HCT116 (cell line): ENCODE measurements around the gene ENDOG. TPM values are rescaled to one million over a fixed set of nuclear protein-coding genes. Genes with fewer than 3 reads are reported as not detected.

Experiments
- ATAC-seq: fragments of 200-7000 bp; cut with Tn5 transposase; 2 replicates; pipeline ENCODE4 v1.9.1; 2020; ENCODE audit warnings: mild to moderate bottlenecking, moderate library complexity
- BruUV-seq: library from RNA; stranded (reverse); fragments of 400-500 nt; replicated peaks from 2 replicates; lab custom pipeline; 2021; lab: Mats Ljungman, UMichigan
- CTCF ChIA-PET: fragments of 300-600 bp; sonication (Branson Sonifier 250); formaldehyde crosslinking; loops from one replicate; lab custom pipeline; 2021; ENCODE audit warnings: antibody characterized with exemption; lab: Charles Lee
- POLR2A ChIA-PET: fragments of 300-600, 350-600 bp; sonication (Branson Sonifier 250); formaldehyde crosslinking; loops from one replicate; lab custom pipeline; 2021; ENCODE audit warnings: antibody characterized with exemption; lab: Charles Lee
- RAD21 ChIA-PET, 2 experiments: fragments of 300-600 bp; sonication (Branson Sonifier 250); formaldehyde crosslinking; loops; one replicate each; lab custom pipeline; 2023; ENCODE audit warnings: low total read pairs in 2 of 2; ENCODE audit not compliant: uncharacterized antibody in 2 of 2, unreplicated experiment in 2 of 2, low non-redundant PET in 1 of 2; lab: Charles Lee
- DNase-seq: peaks from one replicate; pipeline ENCODE4 v3.0.0-alpha.2; 2010; ENCODE audit warnings: low read depth, low spot score
- H2AFZ ChIP-seq: fragments of 200-600 bp; shearing (Covaris generic), sonication (generic); 2 replicates; pipeline ENCODE4 v1.6.1; 2017; ENCODE audit warnings: low read depth, mixed run types, mixed read lengths, antibody characterized with exemption, low read length; ENCODE audit not compliant: poor library complexity, severe bottlenecking
- H3K27ac ChIP-seq: 2 replicates; pipeline ENCODE4 v1.5.1; 2012; ENCODE audit warnings: low read depth, low read length
- H3K27me3 ChIP-seq: fragments of 200-600 bp; sonication (generic); 2 replicates; pipeline ENCODE4 v1.6.1; 2016; ENCODE audit warnings: mixed run types, low read length, mixed read lengths; ENCODE audit not compliant: insufficient read depth
- H3K36me3 ChIP-seq, 2 experiments: fragments of 200-500 bp in 1 of 2; fragments of 200-600 bp in 1 of 2; sonication (Bioruptor generic) in 1 of 2; sonication (generic) in 1 of 2; 2 replicates each; pipeline versions ENCODE4 v1.5.1 to v1.6.1; 2014 to 2016; ENCODE audit warnings: low read length in 2 of 2, inconsistent platforms in 1 of 2, mixed read lengths in 1 of 2, mixed run types in 1 of 2; ENCODE audit not compliant: insufficient read depth in 2 of 2, control insufficient read depth in 1 of 2
- H3K4me1 ChIP-seq, 2 experiments: fragments of 200-600 bp in 1 of 2; sonication (generic) in 1 of 2; 2 replicates each; pipeline versions ENCODE4 v1.5.1 to v1.6.1; 2012 to 2017; ENCODE audit warnings: low read length in 2 of 2, inconsistent platforms in 1 of 2, mild to moderate bottlenecking in 1 of 2, mixed read lengths in 1 of 2, mixed run types in 1 of 2, moderate library complexity in 1 of 2; ENCODE audit not compliant: insufficient read depth in 2 of 2, control insufficient read depth in 1 of 2
- H3K4me2 ChIP-seq: fragments of 200-600 bp; sonication (generic); 2 replicates; pipeline ENCODE4 v1.6.1; 2017; ENCODE audit warnings: mixed run types, low read length, mixed read lengths
- H3K4me3 ChIP-seq, 2 experiments: fragments of 200-600 bp in 1 of 2; sonication (generic) in 1 of 2; replicated peaks in 1 of 2; 2 replicates each; pipeline ENCODE4 v1.5.1; 2011 to 2016; ENCODE audit warnings: low read length in 2 of 2, control low read depth in 1 of 2, low read depth in 1 of 2, mild to moderate bottlenecking in 1 of 2, mixed read lengths in 1 of 2, mixed run types in 1 of 2
- H3K79me2 ChIP-seq: fragments of 200-600 bp; sonication (generic); 2 replicates; pipeline ENCODE4 v1.6.1; 2017; ENCODE audit warnings: mild to moderate bottlenecking, mixed run types, low read length, moderate library complexity, mixed read lengths; ENCODE audit not compliant: insufficient read depth
- H3K9ac ChIP-seq: fragments of 200-600 bp; sonication (generic); 2 replicates; pipeline ENCODE4 v1.6.1; 2016; ENCODE audit warnings: low read length, mixed read lengths
- H3K9me2 ChIP-seq: fragments of 200-600 bp; sonication (generic), shearing (Covaris generic); 2 replicates; pipeline ENCODE4 v1.6.1; 2017; ENCODE audit warnings: mixed run types, mild to moderate bottlenecking, moderate library complexity; ENCODE audit not compliant: insufficient read depth
- H3K9me3 ChIP-seq, 2 experiments: fragments of 200-500 bp in 1 of 2; fragments of 200-600 bp in 1 of 2; sonication (Bioruptor generic) in 1 of 2; sonication (generic) in 1 of 2; 2 replicates each; pipeline ENCODE4 v1.6.1; 2014 to 2017; ENCODE audit warnings: low read length in 2 of 2, mixed read lengths in 2 of 2, inconsistent platforms in 1 of 2, low read depth in 1 of 2, mild to moderate bottlenecking in 1 of 2, mixed run types in 1 of 2, moderate library complexity in 1 of 2; ENCODE audit not compliant: control insufficient read depth in 1 of 2, insufficient read depth in 1 of 2
- H4K20me1 ChIP-seq: fragments of 200-600 bp; sonication (generic), shearing (Covaris generic); 2 replicates; pipeline ENCODE4 v1.6.1; 2017; ENCODE audit warnings: mixed run types, mild to moderate bottlenecking, moderate library complexity; ENCODE audit not compliant: insufficient read depth
- ATF3 ChIP-seq: IDR thresholded peaks from 2 replicates; pipeline ENCODE4 v1.6.1; 2012
- CTCF ChIP-seq, 3 experiments: fragments of 200-600 bp in 1 of 3; sonication (generic) in 1 of 3; IDR thresholded peaks in 2 of 3; conservative IDR thresholded peaks in 1 of 3; 2 replicates each; pipeline ENCODE4 v1.5.1; 2012 to 2017; ENCODE audit warnings: low read depth in 2 of 3, low read length in 2 of 3, antibody characterized with exemption in 1 of 3, borderline replicate concordance in 1 of 3, control low read depth in 1 of 3, mild to moderate bottlenecking in 1 of 3, mixed read lengths in 1 of 3, mixed run types in 1 of 3, moderate library complexity in 1 of 3; ENCODE audit not compliant: insufficient read depth in 1 of 3
- EGR1 ChIP-seq: IDR thresholded peaks from 2 replicates; pipeline ENCODE4 v1.6.1; 2012; ENCODE audit warnings: low read depth
- FOSL1 ChIP-seq: IDR thresholded peaks from 2 replicates; pipeline ENCODE4 v1.6.1; 2012; ENCODE audit warnings: low read depth
- JUND ChIP-seq: IDR thresholded peaks from 2 replicates; pipeline ENCODE4 v1.6.1; 2012
- POLR2A ChIP-seq: IDR thresholded peaks from 2 replicates; pipeline ENCODE4 v1.7.0; 2011; ENCODE audit warnings: borderline replicate concordance; ENCODE audit not compliant: insufficient read depth, insufficient read length; ENCODE audit errors: extremely low read depth
- POLR2AphosphoS5 ChIP-seq: IDR thresholded peaks from 2 replicates; pipeline ENCODE4 v1.6.1; 2011; ENCODE audit warnings: mild to moderate bottlenecking, low read depth, low read length, moderate library complexity
- RAD21 ChIP-seq: IDR thresholded peaks from 2 replicates; pipeline ENCODE4 v1.6.1; 2012; ENCODE audit warnings: low read depth, mild to moderate bottlenecking
- SIN3A ChIP-seq: IDR thresholded peaks from 2 replicates; pipeline ENCODE4 v1.6.1; 2012; ENCODE audit warnings: low read depth
- SP1 ChIP-seq: IDR thresholded peaks from 2 replicates; pipeline ENCODE4 v1.6.1; 2012; ENCODE audit warnings: low read depth
- TCF7L2 ChIP-seq: IDR thresholded peaks from 2 replicates; pipeline ENCODE4 v1.7.0; 2011; ENCODE audit warnings: borderline replicate concordance, inconsistent platforms; ENCODE audit not compliant: insufficient read depth, insufficient read length; ENCODE audit errors: extremely low read depth
- ZNF274 ChIP-seq: fragments of 200-500 bp; sonication (Bioruptor generic); IDR thresholded peaks from 2 replicates; pipeline ENCODE4 v1.6.1; 2014; ENCODE audit warnings: mild to moderate bottlenecking, low read depth, low read length, inconsistent platforms
- intact Hi-C: fragments of 100-400 bp; cut with micrococcal nuclease; formaldehyde crosslinking; loops from 2 replicates; pipeline ENCODE4 v1.10.0; 2022
- total RNA-seq: library from RNA; stranded (reverse); gene quantifications from one replicate; pipeline ENCODE4 v1.2.1, GENCODE V29; 2021; ENCODE audit not compliant: unreplicated experiment

Gene ENDOG
- total RNA-seq, 1 experiment from 2014 or later = 27.2 TPM

GRCh38 chr9:128862401-128862851, 44.1 kb downstream of the ENDOG start (continued):
- no peak for TF ChIP-seq CTCF (IDR thresholded peaks at IDR 0.05 in 2 of 3, conservative IDR thresholded peaks at IDR 0.05 in 1 of 3; ENCODE audit: borderline replicate concordance in 1 of 3, insufficient read depth in 1 of 3, low read depth in 2 of 3, low read length in 2 of 3)
- no peak for TF ChIP-seq TCF7L2
- no peak for TF ChIP-seq ATF3
- TF ChIP-seq POLR2A = no peak
- no peak for TF ChIP-seq FOSL1
- no peak for TF ChIP-seq SP1
- no peak for TF ChIP-seq ZNF274
- TF ChIP-seq SIN3A = no peak
- no peak for TF ChIP-seq POLR2AphosphoS5
- TF ChIP-seq EGR1 = no peak
- TF ChIP-seq, all 23 proteins: peak for 0

- Histone ChIP-seq H3K9ac (no peak overlapping the region), H3K27me3 (no peaks in the 10 kb centered on the region), H3K79me2 (no peaks in the 10 kb centered on the region), H4K20me1 (no peaks in the 10 kb centered on the region), H3K4me3 (no peak overlapping the region), H3K9me2 (no peaks in the 10 kb centered on the region), H3K9me3 (no peaks in the 10 kb centered on the region), H3K36me3 (no peaks in the 10 kb centered on the region), H3K27ac (peak overlapping the region; percentile 15; the same call in 1 of the 2 replicates), H3K4me2 (no peak overlapping the region), H3K4me1 (peaks cover 2 to 7% of the 10 kb centered on the region in 2 experiments; a peak in 3 of 4 replicates), H2AFZ (no peak overlapping the region)
- TF ChIP-seq CTCF (IDR thresholded peaks at IDR 0.05 in 2 of 3, conservative IDR thresholded peaks at IDR 0.05 in 1 of 3; ENCODE audit: borderline replicate concordance in 1 of 3, insufficient read depth in 1 of 3, low read depth in 2 of 3, low read length in 2 of 3) (peak; percentile 87 to 94 (median 94)), RAD21 (peak; percentile 88), ATF3 (no peak), JUND (no peak)
- intact Hi-C loops = loop anchor here (1.0 kb wide), 1 partner anchor 65 kb away; no protein-coding TSS in a partner anchor
- ATAC-seq = peak; percentile 94
- ChIA-PET CTCF (interaction anchor here (0.6 to 2.2 kb wide), 5 partner anchors 11 to 263 kb away, joined by 3 to 20 read pairs (median 3); no protein-coding TSS in a partner anchor), RAD21 (no interaction called here), POLR2A (no interaction called here)
- peak; percentile 48 for DNase-seq
- no TSS peak for BruUV-seq
Observed at GRCh38 chr9:128863647-128864046, 45.3 kb downstream of the ENDOG start.
